Liver (tissue), 9 donors: Measurements from ENCODE around the gene NDUFC2. TPM values are rescaled to one million over a fixed set of nuclear protein-coding genes. Genes with fewer than 3 reads are reported as not detected.

Source experiments
- DNase-seq: peaks from one replicate; pipeline ENCODE4 v3.0.0-alpha.2; 2017; ENCODE audit warnings: low spot score
- H3K27ac ChIP-seq, 2 donors: one replicate each; pipeline ENCODE4 v1.7.0; 2013; ENCODE audit warnings: inconsistent platforms in 2 of 2, low read length in 2 of 2, control low read depth in 1 of 2, low read depth in 1 of 2, mild to moderate bottlenecking in 1 of 2
- H3K27me3 ChIP-seq, 4 donors: one replicate each; pipeline versions ENCODE4 v1.6.1 to v1.7.0; 2013; ENCODE audit warnings: low read length in 3 of 4, inconsistent platforms in 1 of 4, mild to moderate bottlenecking in 1 of 4, moderate library complexity in 1 of 4; ENCODE audit not compliant: control insufficient read depth in 4 of 4, insufficient read depth in 4 of 4
- H3K36me3 ChIP-seq, 4 donors: one replicate each; pipeline versions ENCODE4 v1.6.1 to v1.7.0; 2013; ENCODE audit warnings: low read length in 3 of 4, mild to moderate bottlenecking in 3 of 4, low read depth in 1 of 4, moderate library complexity in 1 of 4; ENCODE audit not compliant: control insufficient read depth in 4 of 4, insufficient read depth in 3 of 4
- H3K4me1 ChIP-seq, 4 donors: one replicate each; pipeline versions ENCODE4 v1.6.1 to v1.7.0; 2013; ENCODE audit warnings: low read length in 3 of 4, mild to moderate bottlenecking in 3 of 4, moderate library complexity in 1 of 4; ENCODE audit not compliant: control insufficient read depth in 4 of 4, insufficient read depth in 4 of 4
- H3K4me3 ChIP-seq, 3 donors: one replicate each; pipeline versions ENCODE4 v1.6.1 to v1.7.0; 2013; ENCODE audit warnings: low read length in 3 of 3, control low read depth in 1 of 3, low read depth in 1 of 3, mild to moderate bottlenecking in 1 of 3
- H3K9ac ChIP-seq, 2 donors: one replicate each; pipeline ENCODE4 v1.7.0; 2013; ENCODE audit warnings: low read length in 2 of 2, mild to moderate bottlenecking in 2 of 2, moderate library complexity in 2 of 2, control low read depth in 1 of 2, low read depth in 1 of 2
- H3K9me3 ChIP-seq, 4 donors: one replicate each; pipeline versions ENCODE4 v1.6.1 to v1.7.0; 2013; ENCODE audit warnings: low read length in 3 of 4; ENCODE audit not compliant: control insufficient read depth in 4 of 4
- EGR1 ChIP-seq, 2 donors: IDR thresholded peaks; 2 replicates each; pipeline ENCODE4 v1.6.1; 2016 to 2018; ENCODE audit warnings: antibody characterized with exemption in 2 of 2, low read depth in 2 of 2
- FOXA1 ChIP-seq: IDR thresholded peaks from 2 replicates; pipeline ENCODE4 v1.6.1; 2016; ENCODE audit warnings: antibody characterized with exemption
- FOXA2 ChIP-seq: IDR thresholded peaks from 2 replicates; pipeline ENCODE4 v1.6.1; 2016; ENCODE audit warnings: antibody characterized with exemption
- GABPA ChIP-seq, 2 donors: IDR thresholded peaks in 1 of 2; conservative IDR thresholded peaks in 1 of 2; 2 replicates each; pipeline ENCODE4 v1.6.1; 2016; ENCODE audit warnings: antibody characterized with exemption in 2 of 2, mild to moderate bottlenecking in 1 of 2, moderate library complexity in 1 of 2
- HNF4A ChIP-seq, 2 donors: conservative IDR thresholded peaks; 2 replicates each; pipeline ENCODE4 v1.6.1; 2016; ENCODE audit warnings: antibody characterized with exemption in 2 of 2, mild to moderate bottlenecking in 2 of 2
- HNF4G ChIP-seq: IDR thresholded peaks from 2 replicates; pipeline ENCODE4 v1.6.1; 2016; ENCODE audit warnings: antibody characterized with exemption
- JUND ChIP-seq, 2 donors: IDR thresholded peaks; 2 replicates each; pipeline ENCODE4 v1.6.1; 2016; ENCODE audit warnings: antibody characterized with exemption in 2 of 2
- NR2F2 ChIP-seq: IDR thresholded peaks from 2 replicates; pipeline ENCODE4 v1.6.1; 2016; ENCODE audit warnings: antibody characterized with exemption
- RAD21 ChIP-seq, 2 donors: IDR thresholded peaks; 2 replicates each; pipeline ENCODE4 v1.6.1; 2016; ENCODE audit warnings: antibody characterized with exemption in 2 of 2, mild to moderate bottlenecking in 2 of 2
- RXRA ChIP-seq, 2 donors: IDR thresholded peaks; 2 replicates each; pipeline ENCODE4 v1.6.1; 2017 to 2018; ENCODE audit warnings: antibody characterized with exemption in 2 of 2, mild to moderate bottlenecking in 1 of 2
- SP1 ChIP-seq: IDR thresholded peaks from 2 replicates; pipeline ENCODE4 v1.6.1; 2018; ENCODE audit warnings: antibody characterized with exemption, mild to moderate bottlenecking
- TAF1 ChIP-seq: conservative IDR thresholded peaks from 2 replicates; pipeline ENCODE4 v1.6.1; 2016; ENCODE audit warnings: antibody characterized with exemption, mild to moderate bottlenecking
- YY1 ChIP-seq: IDR thresholded peaks from 2 replicates; pipeline ENCODE4 v1.6.1; 2016; ENCODE audit warnings: antibody characterized with exemption, mild to moderate bottlenecking
- WGBS: extraction: QIAGEN DNeasy Blood & Tissue Kit; methylation state at CpG from one replicate; pipeline ENCODE4 v1.1.7; 2013; 5-methylcytosine and 5-hydroxymethylcytosine counted together
- polyA plus RNA-seq, 2 donors: library from polyadenylated mRNA; stranded (reverse) in 1 of 2; unstranded in 1 of 2; fragments of 200-250 nt in 1 of 2; fragments of >200 nt in 1 of 2; fragmentation: Nextera tagmentation in 1 of 2; extraction: Ambion mirVana in 1 of 2; gene quantifications; one replicate each; pipeline versions ENCODE4 v1.2.1 to v1.2.3, GENCODE V29; 2013 to 2015
- total RNA-seq, 2 donors: library from RNA; depleted of rRNA; stranded (reverse); fragments of >200 nt; gene quantifications; one replicate each; pipeline ENCODE4 v1.2.3, GENCODE V29; 2014
- TF ChIP-seq, protein P1 (sequence below): IDR thresholded peaks from 2 replicates; pipeline ENCODE4 v1.6.1; 2016; ENCODE audit warnings: antibody characterized with exemption, mild to moderate bottlenecking
- TF ChIP-seq, protein P2 (sequence below): IDR thresholded peaks from 2 replicates; pipeline ENCODE4 v1.6.1; 2016; ENCODE audit warnings: antibody characterized with exemption
- TF ChIP-seq, protein P3 (sequence below): IDR thresholded peaks from 2 replicates; pipeline ENCODE4 v1.6.1; 2016; ENCODE audit warnings: antibody characterized with exemption
- TF ChIP-seq, protein P4 (sequence below): IDR thresholded peaks from 2 replicates; pipeline ENCODE4 v1.6.1; 2016; ENCODE audit warnings: antibody characterized with exemption
- TF ChIP-seq, protein P5 (sequence below): fragments of 150-350 bp; IDR thresholded peaks from 2 replicates; pipeline ENCODE4 v1.5.1; 2017; ENCODE audit warnings: improper control_type of control experiment, low read depth, low read length; ENCODE audit not compliant: missing input control
- donor health status: healthy.
- donor health status: healthy.
- donor health status: healthy.
- donor health status: healthy.
- donor health status: healthy.

Gene NDUFC2
- total and polyA plus RNA-seq, 4 donors, result 86.9 to 783 (median 199) TPM

DNA sequence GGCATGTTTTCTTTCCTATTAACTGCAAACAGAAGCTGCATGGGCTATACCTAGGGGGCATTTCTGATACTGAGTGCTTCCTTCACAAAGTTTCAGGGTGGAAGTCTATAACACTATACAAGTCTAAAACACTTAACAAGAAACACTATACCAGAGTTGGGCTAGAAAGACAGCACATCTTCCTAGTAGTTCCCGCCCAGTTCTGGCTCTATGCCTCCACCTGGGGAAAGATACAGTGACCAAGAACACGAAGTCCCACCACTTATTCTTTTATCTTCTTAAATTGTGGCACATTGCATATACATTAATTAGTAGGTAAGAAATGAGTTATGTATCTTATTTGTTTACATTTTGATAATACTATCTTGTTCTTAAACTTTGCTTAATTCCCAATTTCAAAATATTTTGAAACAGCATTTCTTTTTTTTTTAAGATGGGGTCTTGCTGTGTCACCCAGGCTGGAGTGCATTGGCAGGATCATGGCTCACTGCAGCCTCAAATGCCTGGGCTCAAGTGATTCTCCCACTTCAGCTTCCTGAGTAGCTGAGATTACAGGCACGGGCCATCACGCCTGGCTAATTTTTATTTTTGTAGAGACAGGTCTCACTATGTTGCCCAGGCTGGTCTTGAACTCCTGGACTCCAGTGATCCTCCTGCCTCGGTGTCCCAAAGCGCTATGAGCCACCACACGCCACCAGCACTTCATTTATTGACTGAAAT lies 18.2 kb upstream of the NDUFC2 start:
- Histone ChIP-seq H3K4me1 (no peaks in the 10 kb centered on the region), H3K27ac (no peak overlapping the region), H3K36me3 (peaks cover 0 to 18% (median 10%) of the 10 kb centered on the region in 4 donors), H3K27me3 (no peaks in the 10 kb centered on the region), H3K9me3 (no peaks in the 10 kb centered on the region), H3K9ac (no peak overlapping the region), H3K4me3 (no peak overlapping the region)
- no peak for DNase-seq
- no peak for TF ChIP-seq GABPA (IDR thresholded peaks at IDR 0.05 in 1 of 2, conservative IDR thresholded peaks at IDR 0.05 in 1 of 2)
- no peak for TF ChIP-seq NR2F2
- TF ChIP-seq RAD21 (IDR thresholded peaks at IDR 0.05), result no peak
- TF ChIP-seq SP1, result no peak
- TF ChIP-seq, protein P1, sequence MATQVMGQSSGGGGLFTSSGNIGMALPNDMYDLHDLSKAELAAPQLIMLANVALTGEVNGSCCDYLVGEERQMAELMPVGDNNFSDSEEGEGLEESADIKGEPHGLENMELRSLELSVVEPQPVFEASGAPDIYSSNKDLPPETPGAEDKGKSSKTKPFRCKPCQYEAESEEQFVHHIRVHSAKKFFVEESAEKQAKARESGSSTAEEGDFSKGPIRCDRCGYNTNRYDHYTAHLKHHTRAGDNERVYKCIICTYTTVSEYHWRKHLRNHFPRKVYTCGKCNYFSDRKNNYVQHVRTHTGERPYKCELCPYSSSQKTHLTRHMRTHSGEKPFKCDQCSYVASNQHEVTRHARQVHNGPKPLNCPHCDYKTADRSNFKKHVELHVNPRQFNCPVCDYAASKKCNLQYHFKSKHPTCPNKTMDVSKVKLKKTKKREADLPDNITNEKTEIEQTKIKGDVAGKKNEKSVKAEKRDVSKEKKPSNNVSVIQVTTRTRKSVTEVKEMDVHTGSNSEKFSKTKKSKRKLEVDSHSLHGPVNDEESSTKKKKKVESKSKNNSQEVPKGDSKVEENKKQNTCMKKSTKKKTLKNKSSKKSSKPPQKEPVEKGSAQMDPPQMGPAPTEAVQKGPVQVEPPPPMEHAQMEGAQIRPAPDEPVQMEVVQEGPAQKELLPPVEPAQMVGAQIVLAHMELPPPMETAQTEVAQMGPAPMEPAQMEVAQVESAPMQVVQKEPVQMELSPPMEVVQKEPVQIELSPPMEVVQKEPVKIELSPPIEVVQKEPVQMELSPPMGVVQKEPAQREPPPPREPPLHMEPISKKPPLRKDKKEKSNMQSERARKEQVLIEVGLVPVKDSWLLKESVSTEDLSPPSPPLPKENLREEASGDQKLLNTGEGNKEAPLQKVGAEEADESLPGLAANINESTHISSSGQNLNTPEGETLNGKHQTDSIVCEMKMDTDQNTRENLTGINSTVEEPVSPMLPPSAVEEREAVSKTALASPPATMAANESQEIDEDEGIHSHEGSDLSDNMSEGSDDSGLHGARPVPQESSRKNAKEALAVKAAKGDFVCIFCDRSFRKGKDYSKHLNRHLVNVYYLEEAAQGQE, result no peak
- TF ChIP-seq FOXA2, result no peak
- TF ChIP-seq, protein P2, sequence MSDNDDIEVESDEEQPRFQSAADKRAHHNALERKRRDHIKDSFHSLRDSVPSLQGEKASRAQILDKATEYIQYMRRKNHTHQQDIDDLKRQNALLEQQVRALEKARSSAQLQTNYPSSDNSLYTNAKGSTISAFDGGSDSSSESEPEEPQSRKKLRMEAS, result no peak
- TF ChIP-seq FOXA1, result no peak
- TF ChIP-seq EGR1 (IDR thresholded peaks at IDR 0.05; ENCODE audit: low read depth in 2 of 2), result no peak
- TF ChIP-seq, protein P3, sequence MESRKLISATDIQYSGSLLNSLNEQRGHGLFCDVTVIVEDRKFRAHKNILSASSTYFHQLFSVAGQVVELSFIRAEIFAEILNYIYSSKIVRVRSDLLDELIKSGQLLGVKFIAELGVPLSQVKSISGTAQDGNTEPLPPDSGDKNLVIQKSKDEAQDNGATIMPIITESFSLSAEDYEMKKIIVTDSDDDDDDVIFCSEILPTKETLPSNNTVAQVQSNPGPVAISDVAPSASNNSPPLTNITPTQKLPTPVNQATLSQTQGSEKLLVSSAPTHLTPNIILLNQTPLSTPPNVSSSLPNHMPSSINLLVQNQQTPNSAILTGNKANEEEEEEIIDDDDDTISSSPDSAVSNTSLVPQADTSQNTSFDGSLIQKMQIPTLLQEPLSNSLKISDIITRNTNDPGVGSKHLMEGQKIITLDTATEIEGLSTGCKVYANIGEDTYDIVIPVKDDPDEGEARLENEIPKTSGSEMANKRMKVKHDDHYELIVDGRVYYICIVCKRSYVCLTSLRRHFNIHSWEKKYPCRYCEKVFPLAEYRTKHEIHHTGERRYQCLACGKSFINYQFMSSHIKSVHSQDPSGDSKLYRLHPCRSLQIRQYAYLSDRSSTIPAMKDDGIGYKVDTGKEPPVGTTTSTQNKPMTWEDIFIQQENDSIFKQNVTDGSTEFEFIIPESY, result no peak
- 97% methylated on average over 7 of the region's 7 CpGs for WGBS

DNA sequence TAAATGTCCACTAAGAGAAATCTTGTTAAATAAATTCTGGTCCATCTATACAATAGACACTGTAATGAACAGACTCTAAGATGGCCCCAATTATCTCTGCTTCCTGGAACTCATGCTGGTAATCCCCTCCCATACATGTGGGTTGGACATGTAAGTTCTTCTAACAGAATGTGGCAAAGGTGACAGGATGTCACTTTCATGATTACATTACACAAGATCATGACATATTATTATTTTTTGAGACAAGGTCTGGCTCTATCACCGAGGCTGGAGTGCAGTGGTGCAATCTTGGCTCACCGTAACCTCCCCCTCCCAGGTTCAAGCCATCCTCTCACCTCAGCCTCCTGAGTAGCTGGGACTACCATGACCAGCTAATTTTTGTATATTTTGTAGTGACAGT lies 14.6 kb upstream of the NDUFC2 start:
- no peak overlapping the region for H3K27ac ChIP-seq
- no peaks in the 10 kb centered on the region for H3K27me3 ChIP-seq
- H3K4me1 ChIP-seq, result peaks cover 0 to 9% (median 0%) of the 10 kb centered on the region in 4 donors
- H3K4me3 ChIP-seq, result no peak overlapping the region
- 80% methylated on average over 2 of the region's 2 CpGs for WGBS
- H3K9me3 ChIP-seq, result no peaks in the 10 kb centered on the region
- DNase-seq, result no peak
- TF ChIP-seq TAF1 (no peak), EGR1 (IDR thresholded peaks at IDR 0.05; ENCODE audit: low read depth in 2 of 2) (no peak), RXRA (IDR thresholded peaks at IDR 0.05) (no peak), SP1 (no peak), HNF4G (no peak), HNF4A (conservative IDR thresholded peaks at IDR 0.05) (no peak), FOXA1 (no peak), NR2F2 (no peak), JUND (IDR thresholded peaks at IDR 0.05) (no peak), YY1 (no peak)
- TF ChIP-seq, protein P4, sequence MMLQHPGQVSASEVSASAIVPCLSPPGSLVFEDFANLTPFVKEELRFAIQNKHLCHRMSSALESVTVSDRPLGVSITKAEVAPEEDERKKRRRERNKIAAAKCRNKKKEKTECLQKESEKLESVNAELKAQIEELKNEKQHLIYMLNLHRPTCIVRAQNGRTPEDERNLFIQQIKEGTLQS, result no peak
- TF ChIP-seq, protein P5, sequence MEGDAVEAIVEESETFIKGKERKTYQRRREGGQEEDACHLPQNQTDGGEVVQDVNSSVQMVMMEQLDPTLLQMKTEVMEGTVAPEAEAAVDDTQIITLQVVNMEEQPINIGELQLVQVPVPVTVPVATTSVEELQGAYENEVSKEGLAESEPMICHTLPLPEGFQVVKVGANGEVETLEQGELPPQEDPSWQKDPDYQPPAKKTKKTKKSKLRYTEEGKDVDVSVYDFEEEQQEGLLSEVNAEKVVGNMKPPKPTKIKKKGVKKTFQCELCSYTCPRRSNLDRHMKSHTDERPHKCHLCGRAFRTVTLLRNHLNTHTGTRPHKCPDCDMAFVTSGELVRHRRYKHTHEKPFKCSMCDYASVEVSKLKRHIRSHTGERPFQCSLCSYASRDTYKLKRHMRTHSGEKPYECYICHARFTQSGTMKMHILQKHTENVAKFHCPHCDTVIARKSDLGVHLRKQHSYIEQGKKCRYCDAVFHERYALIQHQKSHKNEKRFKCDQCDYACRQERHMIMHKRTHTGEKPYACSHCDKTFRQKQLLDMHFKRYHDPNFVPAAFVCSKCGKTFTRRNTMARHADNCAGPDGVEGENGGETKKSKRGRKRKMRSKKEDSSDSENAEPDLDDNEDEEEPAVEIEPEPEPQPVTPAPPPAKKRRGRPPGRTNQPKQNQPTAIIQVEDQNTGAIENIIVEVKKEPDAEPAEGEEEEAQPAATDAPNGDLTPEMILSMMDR, result no peak
- TF ChIP-seq, protein P1, result no peak
- TF ChIP-seq, protein P3, result no peak
- peaks cover 0 to 2% (median 0%) of the 10 kb centered on the region in 4 donors for H3K36me3 ChIP-seq
- H3K9ac ChIP-seq, result no peak overlapping the region
